ENCODE data around the gene RAB32.
"Not testable (repeated sequence)": the region's sequence is repeated elsewhere in the genome, so short reads cannot be mapped to it uniquely, and the experiment has no call there.

RAB32 gene

DNA sequence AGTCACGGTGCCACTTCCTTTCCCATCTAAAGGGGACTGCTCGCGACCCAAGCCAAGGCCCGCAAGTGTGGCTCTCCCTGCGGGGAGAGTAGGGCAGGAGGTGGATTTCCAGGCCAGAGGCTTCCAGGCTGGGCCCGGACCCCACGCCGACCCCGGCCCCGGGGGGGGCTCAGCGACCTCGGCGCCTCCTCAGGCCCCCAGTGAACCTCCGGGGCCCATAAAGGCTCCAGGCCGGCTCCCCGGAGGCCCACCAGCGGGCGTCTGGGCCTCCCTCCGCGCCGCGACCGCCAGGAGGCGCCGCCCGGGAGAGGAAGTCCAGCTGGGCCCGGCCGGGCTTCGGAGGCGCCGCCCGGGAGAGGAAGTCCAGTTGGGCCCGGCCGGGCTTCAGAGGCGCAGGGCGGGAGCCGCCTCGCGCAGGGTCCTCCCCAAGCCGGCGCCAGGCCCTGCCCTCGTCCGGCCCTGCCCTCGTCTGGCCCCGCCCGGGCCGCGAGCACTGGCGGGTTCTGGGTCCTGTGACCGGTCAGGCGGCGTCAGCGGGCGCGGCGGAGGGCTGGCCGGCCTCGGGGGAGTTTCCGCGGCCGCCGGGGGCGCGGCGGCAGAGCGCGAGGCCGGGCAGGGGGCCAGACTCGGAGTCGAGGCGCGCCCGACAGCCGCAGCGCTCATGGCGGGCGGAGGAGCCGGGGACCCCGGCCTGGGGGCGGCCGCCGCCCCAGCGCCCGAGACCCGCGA is at the start of gene RAB32:
RAB32 (plus strand) TSS at position 623 of the 729 bp plus-strand sequence; CDS start at position 662, 39 bp downstream.
- peak; percentile 64 for DNase-seq (ENCODE audit: low read depth)

DNA sequence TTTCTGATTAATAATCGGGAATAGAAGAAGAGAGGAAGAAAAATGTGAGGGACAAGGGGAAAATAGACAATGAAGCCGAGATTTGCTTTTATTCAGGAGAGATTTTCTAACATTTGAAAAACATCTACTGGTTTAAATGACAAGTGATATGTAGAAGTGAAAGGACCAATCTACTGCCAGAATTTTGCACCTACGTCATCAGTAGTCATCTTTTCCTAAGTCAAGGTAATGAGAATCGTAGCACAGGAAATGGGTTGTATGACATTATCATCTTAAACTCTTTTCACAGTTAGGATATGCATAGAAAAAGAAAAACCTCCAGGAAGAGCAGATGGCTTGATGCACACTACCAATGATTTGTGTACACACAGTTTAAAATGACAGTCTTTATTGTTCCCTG is 45.3 kb upstream of the RAB32 start:
- no peak for DNase-seq (ENCODE audit: low read depth)

DNA sequence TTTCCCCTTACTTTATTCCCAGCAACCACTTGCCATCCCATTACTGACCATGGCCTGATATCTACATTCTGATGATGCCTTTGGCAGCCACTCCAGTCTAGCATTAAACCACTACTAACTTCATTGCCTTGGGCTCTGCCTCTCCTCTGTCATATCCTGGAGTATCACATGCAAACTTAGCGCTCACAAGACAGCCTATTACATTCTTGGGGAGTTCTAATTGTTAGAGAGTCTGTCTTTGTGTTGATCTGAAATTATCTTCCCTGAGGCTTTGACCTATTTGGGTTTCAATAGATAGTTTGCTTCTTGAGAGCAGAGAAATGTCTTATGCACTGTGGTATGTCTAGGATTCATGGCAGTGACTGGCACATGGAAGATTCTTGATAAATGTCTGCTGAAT is 40.5 kb upstream of the RAB32 start:
- DNase-seq (ENCODE audit: low read depth) = no peak

DNA sequence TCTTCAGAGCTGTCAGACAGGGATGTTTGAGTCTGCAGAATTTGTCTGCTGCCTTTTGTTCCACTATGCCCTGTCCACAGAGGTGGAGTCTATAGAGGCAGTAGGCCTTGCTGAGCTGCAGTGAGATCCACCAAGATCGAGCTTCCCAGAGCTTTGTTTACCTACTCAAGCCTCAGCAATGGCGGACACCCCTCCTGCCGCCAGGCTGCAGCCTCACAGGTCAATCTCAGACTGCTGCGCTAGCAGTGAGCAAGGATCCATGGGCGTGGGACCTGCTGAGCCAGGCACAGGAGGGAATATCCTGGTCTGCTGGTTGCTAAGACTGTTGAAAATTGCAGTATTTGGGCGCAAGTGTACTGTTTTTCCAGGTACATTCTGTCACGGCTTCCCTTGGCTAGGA is 28.4 kb upstream of the RAB32 start:
- DNase-seq (ENCODE audit: low read depth) = no peak

DNA sequence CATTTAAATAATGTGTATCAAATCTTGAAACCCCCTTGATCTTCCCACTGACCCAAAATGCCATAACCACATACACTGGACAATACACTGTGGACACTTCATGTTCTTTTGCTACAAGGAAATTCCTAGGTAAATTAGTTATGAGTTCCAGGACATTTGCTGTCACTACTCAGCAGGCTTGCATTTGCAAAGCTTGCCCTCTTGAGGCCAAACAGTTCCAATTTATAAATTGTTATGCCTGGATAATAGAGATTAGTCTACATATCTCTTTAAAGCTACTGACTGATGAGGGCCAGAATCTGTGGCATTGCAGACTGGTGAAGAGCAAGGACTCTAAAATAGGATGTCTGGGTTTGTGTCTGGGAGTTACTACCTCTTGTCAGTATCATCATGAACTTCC is 17.4 kb upstream of the RAB32 start:
- no peak for DNase-seq (ENCODE audit: low read depth)

DNA sequence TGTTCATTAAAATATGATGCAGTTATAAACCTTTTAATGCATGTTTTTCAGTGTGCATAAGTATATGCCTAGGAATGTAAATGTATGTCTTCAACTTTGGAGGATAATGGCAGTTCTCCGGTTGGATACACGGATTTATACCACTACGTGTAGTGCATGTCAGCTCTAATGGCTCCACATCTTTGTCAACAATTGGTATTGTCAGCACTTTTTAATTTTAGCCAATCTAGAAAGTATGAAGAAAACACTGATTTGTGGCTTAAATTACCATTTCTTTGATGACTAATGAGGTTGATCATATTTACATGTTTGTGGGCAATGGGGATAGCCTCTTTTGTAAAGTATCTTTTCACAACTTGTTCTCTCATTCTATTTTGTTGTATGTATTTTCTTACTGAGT is 10.9 kb upstream of the RAB32 start:
- DNase-seq (ENCODE audit: low read depth) = no peak

DNA sequence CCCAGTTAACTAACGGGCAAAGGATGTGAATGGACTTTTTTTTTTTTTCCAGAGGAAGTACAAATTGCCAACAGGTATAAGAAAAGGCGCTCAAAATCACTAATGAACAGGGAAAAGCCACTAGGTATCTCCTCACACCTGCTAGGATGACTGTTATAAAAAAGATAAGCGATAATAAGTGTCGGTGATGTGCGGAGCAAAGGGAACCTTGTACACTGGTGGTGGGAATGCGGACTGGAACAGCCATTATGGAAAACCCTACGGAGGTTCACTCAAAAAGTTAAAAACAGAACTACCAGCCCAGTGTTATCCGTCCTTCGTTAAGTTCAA is 787 bp upstream of the RAB32 start:
- DNase-seq (ENCODE audit: low read depth) = no peak

DNA sequence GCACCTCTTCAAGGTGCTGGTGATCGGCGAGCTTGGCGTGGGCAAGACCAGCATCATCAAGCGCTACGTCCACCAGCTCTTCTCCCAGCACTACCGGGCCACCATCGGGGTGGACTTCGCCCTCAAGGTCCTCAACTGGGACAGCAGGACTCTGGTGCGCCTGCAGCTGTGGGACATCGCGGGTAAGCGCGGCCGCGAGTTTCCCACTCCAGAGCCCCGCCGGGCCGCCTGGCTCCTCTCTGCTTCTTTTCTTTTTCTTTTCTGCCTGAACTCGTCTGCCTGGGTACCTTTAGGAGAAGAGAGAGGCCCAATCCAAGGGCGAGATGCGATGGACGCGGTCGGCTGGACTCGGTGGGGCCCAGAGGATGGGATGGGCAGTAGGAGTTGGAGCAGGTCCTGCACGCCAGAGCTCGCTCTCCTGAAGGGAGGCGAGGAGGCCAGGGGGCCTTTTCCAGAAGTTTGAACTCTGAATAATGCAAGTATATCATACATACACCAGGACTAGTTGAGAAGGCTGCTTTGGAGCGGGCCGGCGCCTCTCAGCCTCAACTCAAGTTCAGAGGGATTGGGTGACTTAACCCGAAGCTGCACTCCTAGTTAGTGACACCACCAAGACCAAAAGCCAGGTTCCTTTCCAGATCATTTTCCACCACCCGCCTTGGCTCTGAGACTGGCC is 445 bp downstream of the RAB32 start:
- DNase-seq (ENCODE audit: low read depth) = no peak

DNA sequence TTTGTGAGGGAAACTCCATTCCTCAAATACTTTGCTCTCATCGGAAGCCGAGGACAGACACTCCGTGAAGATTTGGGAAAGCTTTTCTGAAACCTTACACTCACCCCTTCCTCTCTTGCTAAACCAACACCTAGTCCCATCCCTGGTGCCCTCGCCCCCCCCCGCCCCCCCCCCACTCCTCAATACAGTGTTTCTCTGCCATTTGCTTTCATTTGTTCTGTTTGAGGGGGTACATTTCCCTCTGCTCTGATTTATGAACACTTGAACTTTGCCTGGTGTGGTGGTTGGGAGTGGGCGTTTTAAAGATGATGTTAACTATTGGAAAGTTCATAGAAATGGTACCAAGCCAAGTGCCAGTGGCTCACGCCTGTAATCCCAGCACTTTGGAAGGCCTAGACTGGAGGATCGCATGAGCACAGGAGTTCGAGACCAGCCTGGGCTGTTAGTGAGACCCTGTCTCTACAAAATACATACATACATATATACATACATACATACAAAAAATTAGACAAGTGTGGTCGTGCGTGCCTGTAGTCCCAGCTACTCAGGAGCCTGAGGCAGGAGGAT is 1.1 kb downstream of the RAB32 start:
- DNase-seq (ENCODE audit: low read depth) = no peak

DNA sequence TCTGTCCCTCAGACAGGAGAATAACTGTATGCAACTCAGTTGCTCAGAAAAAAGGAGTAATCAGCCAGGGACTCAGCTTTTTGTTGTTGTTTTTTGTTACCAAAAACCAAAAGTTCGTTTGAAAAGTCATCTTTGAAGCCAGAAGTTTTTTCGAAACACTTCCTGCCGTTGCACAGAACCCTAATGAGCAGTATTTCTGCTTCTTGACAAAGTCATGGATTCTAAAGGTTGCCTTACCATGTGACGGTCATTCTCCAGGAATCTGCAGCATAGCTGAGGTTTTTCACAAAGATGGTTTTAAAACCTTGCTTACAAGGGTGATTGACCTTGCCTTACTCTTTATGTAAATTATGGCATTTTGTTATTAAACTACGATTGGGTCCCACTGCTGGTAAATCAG is 1.9 kb downstream of the RAB32 start:
- DNase-seq (ENCODE audit: low read depth) = peak; percentile 65

DNA sequence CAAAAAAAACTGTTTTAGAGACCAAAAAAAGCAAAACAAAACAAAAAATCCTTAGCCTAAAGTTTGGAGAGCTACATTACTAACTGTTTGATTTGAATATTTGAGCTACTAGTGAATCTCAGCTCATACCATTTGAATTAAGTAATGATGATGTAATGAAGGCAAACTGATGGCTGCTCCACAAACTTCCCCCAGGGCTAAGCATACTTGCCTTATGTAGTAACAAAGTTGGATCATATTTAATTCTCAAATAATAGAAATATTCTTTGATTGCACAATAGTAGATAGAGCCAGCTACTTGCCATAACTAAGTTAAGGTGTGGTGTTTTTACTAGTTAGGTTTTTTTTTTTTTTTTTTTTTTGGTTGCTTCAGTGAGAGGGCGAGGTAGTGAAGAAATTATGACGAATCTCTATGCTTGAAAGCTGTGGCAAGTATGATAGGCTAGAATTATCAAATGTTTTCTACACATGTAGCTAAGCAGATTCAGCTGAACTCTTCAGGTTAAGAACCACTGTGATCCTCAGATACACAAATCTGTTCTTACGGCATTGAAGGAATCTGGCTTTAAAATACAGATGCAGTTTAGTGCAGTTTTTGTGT is 2.9 kb downstream of the RAB32 start:
- DNase-seq (ENCODE audit: low read depth) = peak; percentile 91

DNA sequence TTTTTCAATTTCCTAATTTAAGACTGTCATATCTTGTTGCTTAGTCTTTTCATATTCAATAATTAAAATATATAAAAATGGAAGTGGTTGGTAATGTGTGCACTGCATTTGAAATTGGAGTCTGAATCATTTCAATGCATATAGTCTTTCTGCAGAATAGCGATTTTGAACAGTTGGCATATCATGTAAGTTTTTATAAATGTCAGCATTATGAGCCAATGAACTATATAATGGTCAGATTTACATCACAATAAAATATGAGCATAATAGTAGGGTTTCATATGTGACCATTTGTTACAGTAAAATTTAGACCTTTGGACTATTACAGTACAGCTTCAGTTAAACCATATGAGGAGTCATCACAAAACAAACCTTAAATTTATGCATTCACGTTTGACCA is 4.3 kb downstream of the RAB32 start:
- DNase-seq (ENCODE audit: low read depth) = no peak

DNA sequence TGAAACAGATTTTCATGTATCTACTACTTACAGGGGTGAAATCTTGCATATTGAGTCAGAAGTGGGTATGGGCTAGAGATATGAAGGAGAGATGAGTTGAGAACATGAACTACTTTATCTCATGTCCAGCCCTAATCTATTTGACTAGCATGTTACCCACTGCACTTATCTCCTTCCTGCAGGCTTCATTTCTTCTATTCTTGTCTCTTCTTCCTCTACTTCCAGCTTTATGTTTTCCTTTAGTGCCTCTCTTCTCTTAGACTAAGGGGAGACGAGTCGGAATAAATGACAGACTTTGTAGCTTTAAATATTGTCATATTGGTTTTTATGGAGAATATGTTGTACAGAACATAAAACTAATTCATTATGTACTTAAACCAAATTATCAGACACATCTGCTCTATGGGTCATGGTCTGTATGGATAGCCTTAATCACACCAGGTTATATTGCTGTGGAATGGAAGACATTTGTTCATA is 5.3 kb downstream of the RAB32 start:
- no peak for DNase-seq (ENCODE audit: low read depth)

DNA sequence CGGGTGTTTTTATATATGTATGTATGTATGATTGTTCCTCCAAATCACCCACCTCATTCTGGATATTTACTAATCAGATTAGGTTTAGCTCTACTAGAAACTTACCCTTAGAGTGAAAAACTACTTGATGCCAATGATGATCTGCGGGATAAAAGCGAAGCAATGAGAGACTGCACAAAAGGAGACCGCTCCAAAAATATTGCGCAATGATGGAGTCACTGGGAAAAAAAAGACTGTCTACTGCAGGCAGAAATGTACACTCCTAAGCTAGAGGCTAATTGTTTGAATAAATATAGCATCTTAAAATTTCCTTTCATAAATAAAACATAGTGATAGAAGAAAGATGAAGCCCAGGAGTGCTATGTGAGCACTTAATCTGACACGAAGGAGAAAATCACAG is 7.3 kb downstream of the RAB32 start:
- no peak for DNase-seq (ENCODE audit: low read depth)

DNA sequence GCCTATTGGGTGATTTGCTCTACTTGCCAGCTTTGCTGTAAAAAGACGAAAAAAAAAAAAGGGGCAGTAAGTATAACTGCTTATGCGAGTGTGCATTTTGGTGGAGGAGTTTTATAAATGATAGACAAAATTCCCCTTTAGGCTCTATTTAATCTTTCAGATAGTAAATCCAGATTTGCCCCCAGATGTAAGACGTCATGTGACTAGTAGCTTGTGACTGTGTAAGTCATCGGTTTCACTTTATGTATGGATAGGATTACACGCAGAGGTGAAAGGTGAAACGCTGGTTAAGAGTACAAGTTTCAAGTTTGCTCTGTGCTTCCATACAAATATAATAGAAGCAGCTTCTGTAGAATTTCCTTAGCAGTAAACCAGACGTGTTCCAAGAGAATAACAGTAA is 7.9 kb downstream of the RAB32 start:
- DNase-seq (ENCODE audit: low read depth) = no peak

DNA sequence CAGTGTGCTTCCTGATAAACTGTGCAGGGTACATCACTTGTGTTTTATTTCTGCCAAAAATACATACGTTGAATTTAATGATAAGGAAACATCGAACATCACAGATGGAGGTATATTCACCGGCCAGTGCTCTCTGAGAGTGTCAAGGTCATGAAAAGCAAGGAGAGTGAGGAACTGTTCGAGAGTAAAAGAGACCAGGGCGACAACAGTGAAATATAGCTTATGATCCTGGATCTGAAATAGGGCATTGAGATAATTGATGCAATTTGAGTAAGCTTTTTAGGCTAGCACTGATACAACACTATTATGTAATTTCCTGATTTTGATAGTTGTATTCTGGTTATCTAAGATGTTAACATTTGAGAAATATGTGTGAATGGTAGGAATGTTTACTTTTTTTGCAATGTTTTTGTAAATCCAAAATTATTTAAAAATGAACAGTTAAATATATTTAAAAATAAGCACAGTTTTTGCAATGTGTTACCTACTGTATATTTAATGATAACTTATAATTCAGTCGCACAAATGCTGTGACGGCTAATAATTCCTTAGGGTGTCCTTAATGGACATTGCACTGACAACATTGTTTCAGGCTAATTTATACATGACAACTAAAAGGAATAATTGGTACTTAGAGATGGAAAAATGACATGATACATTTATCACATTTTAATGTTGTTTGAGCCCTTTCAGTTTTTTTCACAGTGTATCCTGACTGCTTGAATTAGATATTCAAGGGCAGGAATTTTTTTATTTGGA is 9.9 kb downstream of the RAB32 start:
- DNase-seq (ENCODE audit: low read depth) = no peak

DNA sequence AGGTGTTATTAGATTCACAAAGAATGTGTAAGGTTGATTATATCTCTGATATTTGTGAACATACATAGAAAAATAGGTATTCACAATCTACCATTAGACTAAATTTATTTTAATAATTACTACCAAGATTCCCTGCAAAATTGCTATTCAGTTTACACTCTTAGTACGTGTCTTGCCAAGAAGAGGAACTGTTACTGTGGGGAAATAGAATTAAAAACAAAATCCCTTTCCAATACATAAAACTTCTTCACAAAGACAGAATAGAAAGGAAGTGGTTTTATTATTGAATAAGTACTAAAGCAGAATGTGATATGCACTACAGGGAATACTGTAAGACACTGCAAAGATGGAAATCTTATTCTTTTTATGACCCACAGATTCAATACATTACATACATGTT is 17.0 kb downstream of the RAB32 start:
- no peak for DNase-seq (ENCODE audit: low read depth)

DNA sequence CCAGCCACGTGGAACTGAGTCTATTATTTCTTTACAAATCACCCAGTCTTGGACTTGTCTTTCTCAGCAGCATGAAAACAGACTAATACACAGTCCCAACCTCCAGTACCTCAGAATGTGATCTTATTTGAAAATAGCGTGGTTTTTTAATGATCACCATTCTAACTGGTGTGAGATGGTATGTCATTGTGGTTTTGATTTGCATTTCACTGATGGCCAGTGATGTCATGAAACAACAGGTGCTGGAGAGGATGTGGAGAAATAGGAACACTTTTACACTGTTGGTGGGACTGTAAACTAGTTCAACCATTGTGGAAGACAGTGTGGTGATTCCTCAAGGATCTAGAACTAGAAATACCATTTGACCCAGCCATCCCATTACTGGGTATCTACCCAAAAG is 23.0 kb downstream of the RAB32 start:
- DNase-seq (ENCODE audit: low read depth) = not testable (repeated sequence)

DNA sequence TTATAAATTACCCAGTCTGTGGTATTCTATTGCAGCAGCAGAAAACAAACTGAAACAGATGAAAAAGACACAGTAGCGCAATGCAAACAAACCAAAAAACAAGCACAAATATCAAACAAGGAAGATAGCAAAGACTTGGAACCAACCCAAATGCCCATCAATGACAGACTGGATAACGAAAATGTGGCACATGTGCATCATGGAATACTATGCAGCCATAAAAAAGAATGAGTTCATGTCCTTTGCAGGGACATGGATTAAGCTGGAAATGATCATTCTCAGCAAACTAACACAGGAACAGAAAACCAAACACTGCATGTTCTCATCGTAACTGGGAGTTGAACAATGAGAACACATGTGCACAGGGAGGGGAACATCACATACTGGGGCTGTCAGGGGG is 25.0 kb downstream of the RAB32 start:
- DNase-seq (ENCODE audit: low read depth) = not testable (repeated sequence)

DNA sequence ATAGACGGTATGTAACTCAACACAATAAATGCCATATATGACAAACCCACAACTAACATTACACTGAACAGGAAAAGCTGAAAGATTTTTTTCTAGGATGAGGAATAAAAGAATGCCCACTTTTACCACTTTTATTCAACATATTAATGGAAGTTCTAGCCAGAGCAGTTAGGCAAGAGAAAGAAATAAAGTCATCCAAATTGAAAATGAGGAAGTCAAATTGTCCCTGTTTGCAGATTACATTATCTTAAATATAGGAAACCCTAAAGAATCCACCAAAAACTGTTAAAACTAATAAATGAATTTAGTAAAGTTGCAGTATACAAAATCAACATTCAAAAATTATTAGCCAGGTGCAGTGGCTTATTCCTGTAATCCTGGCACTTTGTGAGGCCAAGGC is 30.6 kb downstream of the RAB32 start:
- DNase-seq (ENCODE audit: low read depth) = no peak

DNA sequence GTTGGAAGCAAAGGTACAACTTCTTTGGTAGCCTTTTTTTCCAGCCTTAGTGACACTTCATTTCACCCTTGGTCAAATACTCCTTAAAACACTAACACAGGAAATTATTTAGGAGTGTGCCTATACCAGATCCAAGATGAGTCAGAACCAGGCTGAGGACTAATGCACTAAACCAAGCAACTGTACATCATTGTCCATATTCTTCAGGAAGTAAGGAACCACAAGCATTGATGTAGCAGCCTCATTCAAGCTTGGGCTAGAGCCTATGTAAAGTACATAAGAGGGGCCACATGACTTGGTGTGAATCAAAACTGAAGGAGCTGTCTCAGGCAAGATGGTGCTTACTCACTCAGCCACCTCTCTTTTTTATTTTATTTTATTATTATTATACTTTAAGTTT is 34.4 kb downstream of the RAB32 start:
- peak; percentile 45 for DNase-seq (ENCODE audit: low read depth)

DNA sequence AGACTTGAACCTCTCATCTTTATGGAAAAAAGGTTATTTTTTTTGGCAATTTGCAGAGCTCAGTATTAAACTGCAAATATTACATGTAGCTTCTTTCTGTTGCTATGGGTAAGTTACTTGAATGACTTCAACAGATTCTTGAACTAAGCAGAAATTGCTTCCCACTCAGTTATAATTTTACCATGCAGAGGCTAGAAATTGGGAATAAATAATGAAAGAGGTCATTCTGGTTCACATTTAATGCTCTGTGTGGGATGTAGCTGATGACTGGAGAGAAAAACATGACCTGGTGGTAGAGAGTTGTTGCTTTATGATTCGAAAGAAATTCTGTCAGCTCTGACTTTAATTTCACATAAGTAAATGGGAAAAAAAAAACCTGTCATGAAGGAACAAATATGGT is 38.3 kb downstream of the RAB32 start:
- no peak for DNase-seq (ENCODE audit: low read depth)
